Measurements from ENCODE around the gene LASP1NB.

The LASP1NB gene

GRCh38 chr17:38912221-38912813 lies 13.1 kb upstream of the LASP1NB start:
- H3K4me3 ChIP-seq (ENCODE audit: low read depth, low read length), result no peak overlapping the region
- no peak for TF ChIP-seq CTCF (IDR thresholded peaks at IDR 0.05; ENCODE audit: low read depth, low read length, missing control alignments)
- no peak for DNase-seq (ENCODE audit: low read depth)
- in situ Hi-C loops (cut with HindIII; ENCODE audit: low sequenced_read_pairs), result no loop called here

- in situ Hi-C loops (cut with HindIII; ENCODE audit: low sequenced_read_pairs), result no loop called here
- H3K4me3 ChIP-seq (ENCODE audit: low read depth, low read length), result no peak overlapping the region
- DNase-seq (ENCODE audit: low read depth), result no peak
- no peak for TF ChIP-seq CTCF (IDR thresholded peaks at IDR 0.05; ENCODE audit: low read depth, low read length, missing control alignments)
Measured at GRCh38 chr17:38914741-38915638, 10.4 kb upstream of the LASP1NB start.

GRCh38 chr17:38915639-38915995 lies 9.8 kb upstream of the LASP1NB start:
- in situ Hi-C loops (cut with HindIII; ENCODE audit: low sequenced_read_pairs), result no loop called here
- H3K4me3 ChIP-seq (ENCODE audit: low read depth, low read length), result no peak overlapping the region
- no peak for DNase-seq (ENCODE audit: low read depth)
- TF ChIP-seq CTCF (IDR thresholded peaks at IDR 0.05; ENCODE audit: low read depth, low read length, missing control alignments), result no peak

- no peak for TF ChIP-seq CTCF (IDR thresholded peaks at IDR 0.05; ENCODE audit: low read depth, low read length, missing control alignments)
- H3K4me3 ChIP-seq (ENCODE audit: low read depth, low read length), result no peak overlapping the region
- in situ Hi-C loops (cut with HindIII; ENCODE audit: low sequenced_read_pairs), result no loop called here
- DNase-seq (ENCODE audit: low read depth), result no peak
Measured at GRCh38 chr17:38916771-38917170, 8.6 kb upstream of the LASP1NB start.

- TF ChIP-seq CTCF (IDR thresholded peaks at IDR 0.05; ENCODE audit: low read depth, low read length, missing control alignments), result peak; percentile 7
- no peak overlapping the region for H3K4me3 ChIP-seq (ENCODE audit: low read depth, low read length)
- DNase-seq (ENCODE audit: low read depth), result no peak
- in situ Hi-C loops (cut with HindIII; ENCODE audit: low sequenced_read_pairs), result no loop called here
Measured at GRCh38 chr17:38917259-38917658, 8.2 kb upstream of the LASP1NB start.

GRCh38 chr17:38918129-38918913 lies 7.1 kb upstream of the LASP1NB start:
- no peak overlapping the region for H3K4me3 ChIP-seq (ENCODE audit: low read depth, low read length)
- in situ Hi-C loops (cut with HindIII; ENCODE audit: low sequenced_read_pairs), result no loop called here
- no peak for TF ChIP-seq CTCF (IDR thresholded peaks at IDR 0.05; ENCODE audit: low read depth, low read length, missing control alignments)
- DNase-seq (ENCODE audit: low read depth), result no peak

Measured in astrocyte of the cerebellum (primary cell).